GM12878 (cell line): ENCODE measurements around the gene IRAK2. TPM values are rescaled to one million over a fixed set of nuclear protein-coding genes. Genes with fewer than 3 reads are reported as not detected.

Experiments
- BCL11A ChIP-seq: IDR thresholded peaks from 2 replicates; pipeline ENCODE4 v1.6.1; 2011; ENCODE audit warnings: low read depth, low read length
- EED ChIP-seq: sonication (generic); IDR thresholded peaks from 2 replicates; pipeline ENCODE4 v1.6.1; 2016; ENCODE audit warnings: antibody characterized with exemption, low read depth
- HSF1 ChIP-seq: fragments of 150-350 bp; IDR thresholded peaks from 2 replicates; pipeline ENCODE4 v1.6.1; 2014; ENCODE audit warnings: mild to moderate bottlenecking, low read depth, low read length
- IRF5 ChIP-seq: fragments of 450-650 bp; IDR thresholded peaks from 2 replicates; pipeline ENCODE4 v1.6.1; 2017; ENCODE audit warnings: borderline replicate concordance
- MEF2A ChIP-seq: IDR thresholded peaks from 2 replicates; pipeline ENCODE4 v1.6.1; 2011; ENCODE audit warnings: low read depth, mild to moderate bottlenecking, low read length, moderate library complexity; ENCODE audit not compliant: insufficient read depth
- NR2C1 ChIP-seq: fragments of 450-650 bp; IDR thresholded peaks from 2 replicates; pipeline ENCODE4 v1.6.1; 2017; ENCODE audit warnings: antibody characterized with exemption, mild to moderate bottlenecking, moderate library complexity
- RB1 ChIP-seq: fragments of 450-650 bp; formaldehyde crosslinking; IDR thresholded peaks from 2 replicates; pipeline ENCODE4 v1.6.1; 2017; ENCODE audit warnings: mild to moderate bottlenecking, borderline replicate concordance
- SMAD1 ChIP-seq: fragments of 450-650 bp; IDR thresholded peaks from 2 replicates; pipeline ENCODE4 v1.6.1; 2018; ENCODE audit warnings: mild to moderate bottlenecking, low read depth; ENCODE audit not compliant: partially characterized antibody
- SMARCA5 ChIP-seq: fragments of 450-650 bp; IDR thresholded peaks from 2 replicates; pipeline ENCODE4 v1.6.1; 2017; ENCODE audit warnings: mild to moderate bottlenecking
- ZNF274 ChIP-seq: IDR thresholded peaks from one replicate; pipeline ENCODE4 v1.8.0; 2011; ENCODE audit not compliant: insufficient read length, insufficient read depth
- ZNF592 ChIP-seq: fragments of 450-650 bp; IDR thresholded peaks from 2 replicates; pipeline ENCODE4 v1.6.1; 2017; ENCODE audit warnings: mild to moderate bottlenecking, moderate library complexity
- polyA plus RNA-seq, 11 experiments: library from polyadenylated mRNA; depleted of rRNA in 4 of 11; unstranded in 6 of 11; stranded (reverse) in 5 of 11; fragments of >200 nt; fragmentation: Nextera tagmentation in 4 of 11; fragmentation: Illumina TruSeq in 1 of 11; extraction: Ambion mirVana in 4 of 11; extraction: Trizol in 1 of 11; gene quantifications; 1 replicate in 1 of 11; 2 replicates in 10 of 11; pipeline versions ENCODE4 v1.2.1 to v1.2.3, GENCODE V29; 2011 to 2016; ENCODE audit warnings: inconsistent platforms in 2 of 11, missing spikeins in 2 of 11, low read depth in 1 of 11
- total RNA-seq, 4 experiments: library from RNA; depleted of rRNA in 3 of 4; stranded (reverse); fragments of >200 nt in 3 of 4; fragmentation: Illumina TruSeq in 1 of 4; extraction: Trizol in 1 of 4; gene quantifications; 2 replicates each; pipeline versions ENCODE4 v1.2.1 to v1.2.3, GENCODE V29; 2013 to 2021
- TF ChIP-seq, protein P1 (sequence below): IDR thresholded peaks from 2 replicates; pipeline ENCODE4 v1.6.1; 2011; ENCODE audit warnings: borderline replicate concordance, low read depth, mild to moderate bottlenecking, moderate library complexity, mixed read lengths, low read length; ENCODE audit not compliant: insufficient read depth; ENCODE audit errors: extremely low read length
- TF ChIP-seq, protein P2 (sequence below): fragments of 450-650 bp; IDR thresholded peaks from 2 replicates; pipeline ENCODE4 v1.6.1; 2017; ENCODE audit warnings: mild to moderate bottlenecking
- TF ChIP-seq, protein P3 (sequence below): fragments of 450-650 bp; IDR thresholded peaks from 2 replicates; pipeline ENCODE4 v1.6.1; 2017; ENCODE audit warnings: mild to moderate bottlenecking, moderate library complexity

Gene IRAK2
- total and polyA plus RNA-seq, 10 of the 15 experiments (the other 5 are each of a cell fraction or from before 2014, with no cell fraction given): 0.48 to 5.7 (median 4.5) TPM

- no peak; the same call in 1 of the 2 replicates for TF ChIP-seq ZNF592
- TF ChIP-seq, protein P1, sequence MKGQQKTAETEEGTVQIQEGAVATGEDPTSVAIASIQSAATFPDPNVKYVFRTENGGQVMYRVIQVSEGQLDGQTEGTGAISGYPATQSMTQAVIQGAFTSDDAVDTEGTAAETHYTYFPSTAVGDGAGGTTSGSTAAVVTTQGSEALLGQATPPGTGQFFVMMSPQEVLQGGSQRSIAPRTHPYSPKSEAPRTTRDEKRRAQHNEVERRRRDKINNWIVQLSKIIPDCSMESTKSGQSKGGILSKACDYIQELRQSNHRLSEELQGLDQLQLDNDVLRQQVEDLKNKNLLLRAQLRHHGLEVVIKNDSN: peak; percentile 80
- no peak for TF ChIP-seq IRF5
- no peak for TF ChIP-seq HSF1
- no peak for TF ChIP-seq MEF2A
- peak; percentile 61 for TF ChIP-seq SMARCA5
- peak; percentile 62 for TF ChIP-seq NR2C1
- no peak for TF ChIP-seq BCL11A
- TF ChIP-seq RB1: 0 out of 2 replicates have a peak, but pooled peaks have one; percentile 21
- TF ChIP-seq, protein P2, sequence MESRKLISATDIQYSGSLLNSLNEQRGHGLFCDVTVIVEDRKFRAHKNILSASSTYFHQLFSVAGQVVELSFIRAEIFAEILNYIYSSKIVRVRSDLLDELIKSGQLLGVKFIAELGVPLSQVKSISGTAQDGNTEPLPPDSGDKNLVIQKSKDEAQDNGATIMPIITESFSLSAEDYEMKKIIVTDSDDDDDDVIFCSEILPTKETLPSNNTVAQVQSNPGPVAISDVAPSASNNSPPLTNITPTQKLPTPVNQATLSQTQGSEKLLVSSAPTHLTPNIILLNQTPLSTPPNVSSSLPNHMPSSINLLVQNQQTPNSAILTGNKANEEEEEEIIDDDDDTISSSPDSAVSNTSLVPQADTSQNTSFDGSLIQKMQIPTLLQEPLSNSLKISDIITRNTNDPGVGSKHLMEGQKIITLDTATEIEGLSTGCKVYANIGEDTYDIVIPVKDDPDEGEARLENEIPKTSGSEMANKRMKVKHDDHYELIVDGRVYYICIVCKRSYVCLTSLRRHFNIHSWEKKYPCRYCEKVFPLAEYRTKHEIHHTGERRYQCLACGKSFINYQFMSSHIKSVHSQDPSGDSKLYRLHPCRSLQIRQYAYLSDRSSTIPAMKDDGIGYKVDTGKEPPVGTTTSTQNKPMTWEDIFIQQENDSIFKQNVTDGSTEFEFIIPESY: no peak
- TF ChIP-seq ZNF274: no peak
- no peak for TF ChIP-seq EED
- TF ChIP-seq, protein P3, sequence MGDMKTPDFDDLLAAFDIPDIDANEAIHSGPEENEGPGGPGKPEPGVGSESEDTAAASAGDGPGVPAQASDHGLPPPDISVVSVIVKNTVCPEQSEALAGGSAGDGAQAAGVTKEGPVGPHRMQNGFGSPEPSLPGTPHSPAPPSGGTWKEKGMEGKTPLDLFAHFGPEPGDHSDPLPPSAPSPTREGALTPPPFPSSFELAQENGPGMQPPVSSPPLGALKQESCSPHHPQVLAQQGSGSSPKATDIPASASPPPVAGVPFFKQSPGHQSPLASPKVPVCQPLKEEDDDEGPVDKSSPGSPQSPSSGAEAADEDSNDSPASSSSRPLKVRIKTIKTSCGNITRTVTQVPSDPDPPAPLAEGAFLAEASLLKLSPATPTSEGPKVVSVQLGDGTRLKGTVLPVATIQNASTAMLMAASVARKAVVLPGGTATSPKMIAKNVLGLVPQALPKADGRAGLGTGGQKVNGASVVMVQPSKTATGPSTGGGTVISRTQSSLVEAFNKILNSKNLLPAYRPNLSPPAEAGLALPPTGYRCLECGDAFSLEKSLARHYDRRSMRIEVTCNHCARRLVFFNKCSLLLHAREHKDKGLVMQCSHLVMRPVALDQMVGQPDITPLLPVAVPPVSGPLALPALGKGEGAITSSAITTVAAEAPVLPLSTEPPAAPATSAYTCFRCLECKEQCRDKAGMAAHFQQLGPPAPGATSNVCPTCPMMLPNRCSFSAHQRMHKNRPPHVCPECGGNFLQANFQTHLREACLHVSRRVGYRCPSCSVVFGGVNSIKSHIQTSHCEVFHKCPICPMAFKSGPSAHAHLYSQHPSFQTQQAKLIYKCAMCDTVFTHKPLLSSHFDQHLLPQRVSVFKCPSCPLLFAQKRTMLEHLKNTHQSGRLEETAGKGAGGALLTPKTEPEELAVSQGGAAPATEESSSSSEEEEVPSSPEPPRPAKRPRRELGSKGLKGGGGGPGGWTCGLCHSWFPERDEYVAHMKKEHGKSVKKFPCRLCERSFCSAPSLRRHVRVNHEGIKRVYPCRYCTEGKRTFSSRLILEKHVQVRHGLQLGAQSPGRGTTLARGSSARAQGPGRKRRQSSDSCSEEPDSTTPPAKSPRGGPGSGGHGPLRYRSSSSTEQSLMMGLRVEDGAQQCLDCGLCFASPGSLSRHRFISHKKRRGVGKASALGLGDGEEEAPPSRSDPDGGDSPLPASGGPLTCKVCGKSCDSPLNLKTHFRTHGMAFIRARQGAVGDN: peak; percentile 74
- no peak for TF ChIP-seq SMAD1
Observed at GRCh38 chr3:10248184-10248983, 83.7 kb downstream of the IRAK2 start, which contains the start of gene TATDN2 (continued).
